ENCODE measurements around the gene CCDC188. TPM values are rescaled to one million over a fixed set of nuclear protein-coding genes. Genes with fewer than 3 reads are reported as not detected.

The CCDC188 gene
- total RNA-seq: not detected
- not detected for polyA plus RNA-seq
- total RNA-seq: 0 reads per million in 6 experiments

DNA sequence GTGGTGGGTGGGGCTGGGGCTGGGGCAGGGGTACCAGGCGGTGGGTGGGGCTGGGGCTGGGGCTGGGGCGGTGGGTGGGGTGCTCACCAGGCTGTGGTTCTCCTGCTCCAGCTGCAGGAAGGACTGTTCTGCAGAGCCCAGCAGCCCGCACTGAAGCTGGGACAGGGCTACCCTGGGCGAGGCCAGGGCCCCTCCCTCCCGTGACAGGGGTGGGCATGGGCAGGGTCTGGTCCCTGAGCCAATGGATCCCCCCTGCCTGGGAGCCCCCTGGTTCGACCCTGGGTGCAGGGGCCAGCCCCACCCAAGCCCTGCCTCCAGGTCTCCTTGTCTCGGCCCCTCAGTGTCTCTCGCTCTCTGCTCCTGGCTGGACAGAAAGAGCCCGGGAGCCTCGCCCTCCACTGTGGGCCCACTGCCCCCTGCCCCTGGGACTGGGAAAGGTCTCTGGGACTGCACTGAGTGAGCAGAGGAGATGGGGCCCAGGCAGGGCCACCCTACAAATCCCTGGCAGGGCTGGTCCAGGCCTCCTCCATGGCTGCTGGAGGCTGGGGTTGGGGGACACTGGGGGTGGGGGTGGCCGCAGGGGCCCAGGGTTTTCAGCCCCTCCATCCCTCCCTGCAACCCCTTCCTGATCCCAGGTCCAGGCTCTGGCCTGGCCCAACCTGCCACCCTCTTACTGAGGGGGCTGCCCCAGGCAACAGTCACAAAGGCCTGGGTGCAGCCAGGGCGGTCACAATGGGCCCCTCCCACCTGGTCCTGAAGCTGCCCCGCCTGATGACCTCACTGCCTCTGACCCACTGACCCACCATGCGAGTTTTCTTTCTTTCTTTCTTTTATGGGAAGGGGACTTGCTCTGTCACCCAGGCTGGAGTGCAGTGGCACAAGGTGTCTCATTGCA lies at the start of gene CCDC188:
TSS of gene CCDC188 (minus strand) at position 675 of the 895 bp plus-strand sequence. CDS start at position 606, 69 bp downstream.
- ATAC-seq (no peak), DNase-seq (no peak)
- Mint-ChIP-seq H3K4me1 (no peaks in the 10 kb centered on the region), H3K36me3 (no peaks in the 10 kb centered on the region), H3K27ac (peak within 1 kb of the TSS in 3 of 10 donors; percentile 8 to 60 (median 20)), H3K27me3 (peaks cover 0 to under 1% (median 0%) of the 10 kb centered on the region in 5 donors), H3K9me3 (no peaks in the 10 kb centered on the region), H3K4me3 (no peak within 1 kb of the TSS)
- POLR2A ChIA-PET: no interaction called here

DNA sequence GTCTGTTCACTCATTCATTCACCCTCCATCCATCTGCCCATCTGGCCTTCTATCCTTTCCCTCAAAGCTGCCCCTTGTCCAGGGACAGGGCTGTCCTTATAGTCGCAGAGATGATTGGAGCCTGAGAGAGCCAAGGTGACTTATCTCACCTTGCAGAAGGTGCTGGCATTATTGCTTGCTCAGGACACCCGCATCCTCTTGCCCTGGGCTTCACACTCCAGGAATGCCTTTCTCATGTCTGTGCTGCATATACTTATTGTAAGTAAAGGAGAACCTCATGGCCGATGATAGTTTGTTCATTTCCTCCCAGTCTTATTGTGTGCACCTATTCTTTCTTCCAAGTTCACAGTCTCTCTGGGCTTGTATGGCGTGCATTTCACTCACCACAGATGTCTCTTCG lies 49.1 kb upstream of the CCDC188 start:
- DNase-seq (no peak), ATAC-seq (no peak)
- no peaks in the 10 kb centered on the region for H3K27me3 Mint-ChIP-seq
- no peak overlapping the region for H3K27ac Mint-ChIP-seq
- POLR2A ChIA-PET: no interaction called here
- H3K9me3 Mint-ChIP-seq: no peaks in the 10 kb centered on the region
- H3K4me3 Mint-ChIP-seq: no peak overlapping the region
- H3K36me3 Mint-ChIP-seq: no peaks in the 10 kb centered on the region
- H3K4me1 Mint-ChIP-seq: peaks cover 0 to 10% (median 0%) of the 10 kb centered on the region in 4 donors

DNA sequence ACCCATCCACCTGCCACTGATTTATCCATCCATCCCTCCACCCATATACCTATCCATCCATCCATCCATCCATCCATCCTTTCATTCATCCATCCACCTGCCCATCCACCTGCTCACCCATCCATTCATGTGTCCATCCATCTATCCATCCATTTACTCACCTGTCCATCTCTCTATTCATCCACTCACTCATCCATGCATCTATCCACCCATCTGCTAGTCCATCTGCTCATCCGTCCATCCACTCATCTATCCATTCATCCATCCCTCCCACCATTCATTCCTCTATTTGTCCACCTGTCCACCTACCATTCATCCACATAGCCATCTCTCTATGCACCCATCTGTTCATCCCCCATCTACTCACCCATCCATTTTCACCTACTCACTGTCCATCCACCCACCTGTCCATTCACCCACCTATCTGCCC lies 48.6 kb upstream of the CCDC188 start:
- POLR2A ChIA-PET: no interaction called here
- no peak for DNase-seq
- no peaks in the 10 kb centered on the region for H3K36me3 Mint-ChIP-seq
- no peaks in the 10 kb centered on the region for H3K27me3 Mint-ChIP-seq
- H3K4me1 Mint-ChIP-seq: peaks cover 0 to 10% (median 0%) of the 10 kb centered on the region in 4 donors
- no peaks in the 10 kb centered on the region for H3K9me3 Mint-ChIP-seq
- H3K4me3 Mint-ChIP-seq: no peak overlapping the region
- no peak for ATAC-seq
- H3K27ac Mint-ChIP-seq: no peak overlapping the region

- Mint-ChIP-seq H3K4me3 (no peak overlapping the region), H3K4me1 (peaks cover 0 to 10% (median 0%) of the 10 kb centered on the region in 4 donors), H3K27me3 (no peaks in the 10 kb centered on the region), H3K9me3 (no peaks in the 10 kb centered on the region), H3K27ac (peak overlapping the region in 1 of 10 donors; percentile 17), H3K36me3 (no peaks in the 10 kb centered on the region)
- ATAC-seq: no peak
- POLR2A ChIA-PET: no interaction called here
- no peak for DNase-seq
These were observed 47.9 kb upstream of the CCDC188 start for GRCh38 chr22:20198557-20199319.

DNA sequence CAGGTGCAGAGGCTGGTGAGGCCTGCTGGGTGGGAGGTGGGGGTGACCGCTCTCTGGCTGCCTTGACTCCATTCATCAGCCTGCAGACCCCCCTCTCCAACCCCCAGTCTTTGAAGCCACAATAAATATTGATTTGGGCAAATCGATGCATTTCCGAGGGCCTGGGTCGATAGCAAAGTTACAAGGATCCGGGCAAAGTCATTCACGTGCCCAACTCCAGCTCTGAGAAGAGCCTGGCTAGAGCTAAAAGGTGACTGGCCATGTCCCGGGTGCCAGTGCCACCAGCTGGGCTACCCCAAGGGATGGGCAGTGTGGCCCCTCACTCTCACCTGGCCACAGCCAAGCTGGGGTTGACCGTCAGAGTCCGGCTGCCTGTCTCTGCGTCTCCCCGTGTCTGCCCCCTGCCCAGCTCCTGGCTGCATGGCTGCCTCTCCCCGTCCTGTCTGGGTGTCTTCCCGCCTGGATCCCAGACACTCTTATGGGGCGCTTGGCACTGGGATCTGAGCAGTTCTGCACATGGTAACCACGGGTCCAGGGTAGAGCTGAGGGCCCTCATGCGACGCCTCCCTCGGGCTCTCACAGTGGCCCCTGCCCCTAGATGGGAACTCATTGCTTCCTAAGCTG lies 46.7 kb upstream of the CCDC188 start:
- no peak overlapping the region for H3K4me3 Mint-ChIP-seq
- H3K27ac Mint-ChIP-seq: peak overlapping the region in 2 of 10 donors; percentile 48 to 68
- H3K9me3 Mint-ChIP-seq: no peaks in the 10 kb centered on the region
- POLR2A ChIA-PET: no interaction called here
- peaks cover 0 to 7% (median 0%) of the 10 kb centered on the region in 4 donors for H3K4me1 Mint-ChIP-seq
- H3K27me3 Mint-ChIP-seq: no peaks in the 10 kb centered on the region
- no peak for ATAC-seq
- DNase-seq: no peak
- no peaks in the 10 kb centered on the region for H3K36me3 Mint-ChIP-seq

DNA sequence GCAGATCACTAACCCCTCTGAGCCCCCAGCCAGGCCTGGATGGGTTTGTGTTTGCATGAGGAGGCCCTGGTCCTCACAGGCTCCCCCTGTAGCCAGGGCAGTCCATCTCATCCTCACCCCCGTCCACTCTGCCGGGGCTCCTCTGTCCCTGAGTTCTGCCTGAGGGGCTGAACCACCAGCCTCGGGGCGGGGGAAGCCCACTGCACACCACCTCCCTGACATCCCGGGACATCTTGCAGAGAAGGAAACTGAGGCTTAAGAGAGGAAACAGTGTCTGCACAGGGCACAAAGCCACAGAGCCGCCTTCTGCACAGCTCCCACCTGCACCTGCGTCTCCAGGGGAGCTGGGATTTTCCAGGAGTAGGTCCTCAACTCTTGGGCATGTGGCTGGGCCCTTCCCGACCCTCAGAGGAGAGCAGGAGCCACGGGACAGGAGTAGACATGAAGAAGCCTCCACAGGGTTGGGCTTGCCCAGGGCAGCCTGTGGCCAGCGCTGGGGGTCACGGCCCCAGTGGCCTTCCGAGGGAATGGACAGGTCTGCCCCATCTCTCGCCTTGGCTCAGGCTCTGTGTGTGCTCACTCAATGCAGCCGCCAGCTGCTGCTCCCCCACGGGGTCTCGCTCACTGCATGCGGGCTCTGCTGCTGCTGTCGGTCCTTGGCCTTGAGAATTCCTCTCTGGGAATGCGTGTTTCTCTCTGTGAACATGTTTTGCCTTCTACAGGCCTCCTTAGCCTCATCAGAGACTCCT lies 45.4 kb upstream of the CCDC188 start:
- no peak for ATAC-seq
- no peak for DNase-seq
- peaks cover 0 to 5% (median 0%) of the 10 kb centered on the region in 4 donors for H3K4me1 Mint-ChIP-seq
- POLR2A ChIA-PET: interaction anchor here (0.5 kb wide), 1 partner anchor 266 kb away, joined by 3 read pairs; no protein-coding TSS in a partner anchor
- H3K27me3 Mint-ChIP-seq: no peaks in the 10 kb centered on the region
- H3K27ac Mint-ChIP-seq: no peak overlapping the region
- H3K4me3 Mint-ChIP-seq: no peak overlapping the region
- H3K36me3 Mint-ChIP-seq: no peaks in the 10 kb centered on the region
- no peaks in the 10 kb centered on the region for H3K9me3 Mint-ChIP-seq

- Mint-ChIP-seq H3K27ac (no peak overlapping the region), H3K4me3 (no peak overlapping the region), H3K9me3 (no peaks in the 10 kb centered on the region), H3K4me1 (peaks cover 0 to 5% (median 1%) of the 10 kb centered on the region in 4 donors), H3K36me3 (no peaks in the 10 kb centered on the region), H3K27me3 (no peaks in the 10 kb centered on the region)
- ATAC-seq: peak in 1 of 2 donors; percentile 60
- no peak for DNase-seq
- POLR2A ChIA-PET: no interaction called here
These were observed 44.1 kb upstream of the CCDC188 start for GRCh38 chr22:20194681-20195593.

- POLR2A ChIA-PET: no interaction called here
These were observed 43.1 kb upstream of the CCDC188 start for GRCh38 chr22:20193761-20194494.

GRCh38 chr22:20192972-20193760 lies 42.3 kb upstream of the CCDC188 start:
- Mint-ChIP-seq H3K36me3 (no peaks in the 10 kb centered on the region), H3K27me3 (no peaks in the 10 kb centered on the region), H3K27ac (no peak overlapping the region), H3K9me3 (no peaks in the 10 kb centered on the region), H3K4me3 (no peak overlapping the region), H3K4me1 (peaks cover 0 to 6% (median 2%) of the 10 kb centered on the region in 4 donors)
- DNase-seq (no peak), ATAC-seq (no peak)
- POLR2A ChIA-PET: no interaction called here

More at GRCh38 chr22:20193761-20194494, 43.1 kb upstream of the CCDC188 start:
- ATAC-seq (no peak), DNase-seq (no peak)
- no peak overlapping the region for H3K27ac Mint-ChIP-seq
- H3K27me3 Mint-ChIP-seq: no peaks in the 10 kb centered on the region
- no peak overlapping the region for H3K4me3 Mint-ChIP-seq
- no peaks in the 10 kb centered on the region for H3K9me3 Mint-ChIP-seq
- H3K4me1 Mint-ChIP-seq: peaks cover 0 to 6% (median 2%) of the 10 kb centered on the region in 4 donors
- H3K36me3 Mint-ChIP-seq: no peaks in the 10 kb centered on the region

DNA sequence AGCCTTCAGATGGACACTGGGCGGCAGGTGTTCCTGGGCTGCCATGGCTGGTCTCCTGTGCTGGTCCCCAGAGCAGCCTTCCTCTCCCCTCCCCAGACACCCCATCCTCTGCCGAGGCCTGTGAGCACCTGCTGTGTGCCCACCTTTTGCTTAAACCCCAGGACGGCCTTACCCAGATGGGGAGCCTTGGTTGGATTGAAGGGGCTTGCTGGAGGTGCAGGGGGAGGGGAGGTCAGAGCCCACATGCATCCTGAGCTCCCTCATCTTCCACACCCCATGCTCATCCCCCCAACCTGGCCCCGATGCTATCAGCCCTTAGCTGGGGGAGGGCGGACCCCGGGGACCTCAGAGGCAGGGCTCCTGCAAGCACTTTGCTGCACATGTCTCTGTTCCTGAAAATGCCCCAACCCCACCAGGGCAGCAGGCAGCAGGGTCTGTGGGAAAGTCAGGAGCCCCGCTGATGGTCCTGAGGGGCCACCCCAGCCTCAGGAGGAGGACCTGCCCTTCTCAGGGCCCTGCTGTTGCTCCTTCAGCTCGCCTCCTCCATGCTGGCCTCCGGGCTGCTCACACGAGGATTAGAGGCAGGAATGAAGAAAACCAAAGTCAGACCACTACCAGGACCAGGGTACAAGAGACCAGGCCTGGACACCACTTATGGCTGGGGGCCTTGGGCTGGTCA lies 41.6 kb upstream of the CCDC188 start:
- H3K27ac Mint-ChIP-seq: no peak overlapping the region
- POLR2A ChIA-PET: no interaction called here
- no peak for ATAC-seq

More for the DNA sequence above, 41.6 kb upstream of the CCDC188 start:
- no peak for DNase-seq
- Mint-ChIP-seq H3K9me3 (no peaks in the 10 kb centered on the region), H3K27me3 (no peaks in the 10 kb centered on the region), H3K4me3 (no peak overlapping the region), H3K36me3 (no peaks in the 10 kb centered on the region), H3K4me1 (peaks cover 0 to 6% (median 0%) of the 10 kb centered on the region in 4 donors)
